Kidney epithelial cell (primary cell): Measurements from ENCODE around the gene TCFL5. TPM values are rescaled to one million over a fixed set of nuclear protein-coding genes. Genes with fewer than 3 reads are reported as not detected.

Experiments used
- DNase-seq: peaks from one replicate; pipeline ENCODE4 v3.0.0-alpha.2; 2010; ENCODE audit warnings: low read depth
- H3K27me3 ChIP-seq: 2 replicates; pipeline ENCODE4 v1.6.0; 2011; ENCODE audit warnings: low read length; ENCODE audit not compliant: control insufficient read depth, insufficient read depth
- H3K36me3 ChIP-seq: 2 replicates; pipeline ENCODE4 v1.5.1; 2011; ENCODE audit warnings: low read length; ENCODE audit not compliant: control insufficient read depth, insufficient read depth
- H3K4me3 ChIP-seq: 2 replicates; pipeline ENCODE4 v1.5.1; 2011; ENCODE audit warnings: low read depth, mild to moderate bottlenecking, control low read depth, low read length
- CTCF ChIP-seq: IDR thresholded peaks from 2 replicates; pipeline ENCODE4 v1.5.1; 2011; ENCODE audit warnings: mild to moderate bottlenecking, moderate library complexity, low read length, control low read depth, inconsistent platforms; ENCODE audit not compliant: insufficient read depth, poor library complexity, severe bottlenecking
- total RNA-seq: library from RNA; depleted of rRNA; stranded (reverse); fragments of >200 nt; gene quantifications from 2 replicates; pipeline ENCODE4 v1.2.3, GENCODE V29; 2015

TCFL5 gene
- total RNA-seq, 1 donor from 2014 or later = 5.4 TPM

GRCh38 chr20:62832951-62833391 is 28.7 kb downstream of the TCFL5 start:
- H3K27me3 ChIP-seq = peaks cover 8% of the 10 kb centered on the region
- H3K4me3 ChIP-seq = no peak overlapping the region
- no peaks in the 10 kb centered on the region for H3K36me3 ChIP-seq
- TF ChIP-seq CTCF = no peak
- no peak for DNase-seq

- peaks cover 12% of the 10 kb centered on the region for H3K27me3 ChIP-seq
- no peak for TF ChIP-seq CTCF
- no peak overlapping the region for H3K4me3 ChIP-seq
- H3K36me3 ChIP-seq = no peaks in the 10 kb centered on the region
- no peak for DNase-seq
Measured at GRCh38 chr20:62832212-62832922, 29.3 kb downstream of the TCFL5 start.

GRCh38 chr20:62831854-62832211 is 29.8 kb downstream of the TCFL5 start:
- TF ChIP-seq CTCF = no peak
- H3K27me3 ChIP-seq = peaks cover 14% of the 10 kb centered on the region
- DNase-seq = no peak
- no peaks in the 10 kb centered on the region for H3K36me3 ChIP-seq
- H3K4me3 ChIP-seq = no peak overlapping the region

GRCh38 chr20:62831361-62831788 is 30.2 kb downstream of the TCFL5 start:
- no peak for TF ChIP-seq CTCF
- no peak overlapping the region for H3K4me3 ChIP-seq
- peaks cover 14% of the 10 kb centered on the region for H3K27me3 ChIP-seq
- DNase-seq = no peak
- H3K36me3 ChIP-seq = no peaks in the 10 kb centered on the region

- Histone ChIP-seq H3K4me3 (no peak overlapping the region), H3K36me3 (no peaks in the 10 kb centered on the region), H3K27me3 (peaks cover 9% of the 10 kb centered on the region)
- no peak for DNase-seq
- no peak for TF ChIP-seq CTCF
Measured at GRCh38 chr20:62830821-62831220, 30.8 kb downstream of the TCFL5 start.

- TF ChIP-seq CTCF = no peak
- Histone ChIP-seq H3K36me3 (no peaks in the 10 kb centered on the region), H3K27me3 (peaks cover 8% of the 10 kb centered on the region), H3K4me3 (no peak overlapping the region)
- no peak for DNase-seq
Measured at GRCh38 chr20:62830251-62830650, 31.4 kb downstream of the TCFL5 start.
